CD4-positive, alpha-beta memory T cell (primary cell): ENCODE data around the gene NKPD1. TPM values are rescaled to one million over a fixed set of nuclear protein-coding genes. Genes with fewer than 3 reads are reported as not detected.

Experiments used
- CTCF ChIA-PET: fragments of 350-600 bp; sonication (Branson Sonifier 250); formaldehyde crosslinking; loops from one replicate; lab custom pipeline; 2021; ENCODE audit warnings: inconsistent platforms; ENCODE audit not compliant: partially characterized antibody; lab: Charles Lee
- POLR2A ChIA-PET: fragments of 350-600 bp; sonication (Branson Sonifier 250); formaldehyde crosslinking; loops from one replicate; lab custom pipeline; 2021; ENCODE audit not compliant: partially characterized antibody; lab: Charles Lee
- DNase-seq, 5 donors: peaks; one replicate each; pipeline versions ENCODE4 v3.0.0 to v3.0.0-alpha.2; 2020 to 2022; ENCODE audit warnings: mixed read lengths in 1 of 5
- H3K27ac ChIP-seq: one replicate; pipeline ENCODE4 v1.7.0; 2013; ENCODE audit warnings: low read depth, low read length
- H3K27me3 ChIP-seq: 2 replicates; pipeline ENCODE4 v1.7.0; 2013; ENCODE audit warnings: mild to moderate bottlenecking, low read length, moderate library complexity; ENCODE audit not compliant: insufficient read depth
- H3K36me3 ChIP-seq: 2 replicates; pipeline ENCODE4 v1.7.0; 2013; ENCODE audit warnings: mild to moderate bottlenecking, low read length, moderate library complexity; ENCODE audit not compliant: insufficient read depth
- H3K4me1 ChIP-seq: 2 replicates; pipeline ENCODE4 v1.7.0; 2013; ENCODE audit warnings: mild to moderate bottlenecking, low read length, moderate library complexity; ENCODE audit not compliant: insufficient read depth
- H3K4me3 ChIP-seq, 2 donors: one replicate each; pipeline ENCODE4 v1.7.0; 2013; ENCODE audit warnings: low read length in 2 of 2, mild to moderate bottlenecking in 1 of 2
- H3K9me3 ChIP-seq, 2 donors: one replicate each; pipeline ENCODE4 v1.7.0; 2013; ENCODE audit warnings: low read length in 2 of 2, control low read depth in 1 of 2; ENCODE audit not compliant: control insufficient read depth in 1 of 2
- H3K27ac Mint-ChIP-seq, 7 donors: one replicate each; pipeline ENCODE4 v1.8.0; 2020 to 2021; ENCODE audit warnings: mixed read lengths in 7 of 7, mild to moderate bottlenecking in 6 of 7, inconsistent platforms in 3 of 7, moderate library complexity in 3 of 7
- H3K27me3 Mint-ChIP-seq, 2 donors: one replicate each; pipeline ENCODE4 v1.8.0; 2020 to 2021; ENCODE audit warnings: mixed read lengths in 2 of 2
- H3K36me3 Mint-ChIP-seq, 2 donors: one replicate each; pipeline ENCODE4 v1.8.0; 2020 to 2021; ENCODE audit warnings: mixed read lengths in 2 of 2, inconsistent platforms in 1 of 2, mild to moderate bottlenecking in 1 of 2
- H3K4me1 Mint-ChIP-seq, 4 donors: one replicate each; pipeline ENCODE4 v1.8.0; 2020 to 2021; ENCODE audit warnings: mixed read lengths in 4 of 4, mild to moderate bottlenecking in 1 of 4
- H3K4me3 Mint-ChIP-seq, 8 donors: one replicate each; pipeline ENCODE4 v1.8.0; 2020 to 2021; ENCODE audit warnings: mixed read lengths in 8 of 8, mild to moderate bottlenecking in 7 of 8, moderate library complexity in 6 of 8, inconsistent platforms in 3 of 8
- H3K9me3 Mint-ChIP-seq, 8 donors: one replicate each; pipeline ENCODE4 v1.8.0; 2020 to 2021; ENCODE audit warnings: mixed read lengths in 8 of 8, mild to moderate bottlenecking in 5 of 8, inconsistent platforms in 3 of 8, moderate library complexity in 1 of 8
- intact Hi-C: fragments of 100-400 bp; cut with micrococcal nuclease; formaldehyde crosslinking; loops from one replicate; pipeline ENCODE4 v1.15.1; 2023
- polyA plus RNA-seq, 2 donors: library from polyadenylated mRNA; unstranded; fragments of 300-500 nt; fragmentation: Illumina TruSeq; gene quantifications; one replicate each; pipeline ENCODE4 v1.2.3, GENCODE V29; 2021
- total RNA-seq, 2 experiments: library from RNA; stranded (reverse); gene quantifications; one replicate each; pipeline ENCODE4 v1.2.3, GENCODE V29; 2021

NKPD1 gene
- total and polyA plus RNA-seq, 4 experiments from 2014 or later = 0.61 to 1.2 (median 0.80) TPM; not detected in 1

GRCh38 chr19:45112111-45112827 lies 48.5 kb downstream of the NKPD1 start:
- CTCF ChIA-PET = interaction anchor here (1.3 to 1.6 kb wide), 2 partner anchors 14 to 53 kb away, joined by 4 to 6 read pairs; no protein-coding TSS in a partner anchor
- peaks cover 16% of the 10 kb centered on the region for H3K4me1 ChIP-seq

More at GRCh38 chr19:45112111-45112827, 48.5 kb downstream of the NKPD1 start:
- H3K36me3 Mint-ChIP-seq = no peaks in the 10 kb centered on the region
- intact Hi-C loops = no loop called here
- Histone ChIP-seq H3K27ac (no peak overlapping the region), H3K4me3 (no peak overlapping the region), H3K9me3 (no peaks in the 10 kb centered on the region), H3K27me3 (no peaks in the 10 kb centered on the region), H3K36me3 (no peaks in the 10 kb centered on the region)
- peak in 1 of 5 donors; percentile 15 for DNase-seq
- H3K27me3 Mint-ChIP-seq = no peaks in the 10 kb centered on the region
- peak overlapping the region in 1 of 7 donors; percentile 10 for H3K27ac Mint-ChIP-seq
- peaks cover 0 to 1% (median 0%) of the 10 kb centered on the region in 8 donors for H3K9me3 Mint-ChIP-seq
- H3K4me3 Mint-ChIP-seq = no peak overlapping the region
- peaks cover 16 to 48% (median 24%) of the 10 kb centered on the region in 4 donors for H3K4me1 Mint-ChIP-seq
- POLR2A ChIA-PET = interaction anchor here (1.0 kb wide), 1 partner anchor 9 kb away, joined by 5 read pairs; no protein-coding TSS in a partner anchor

Other genes with a start within 250 kb of the NKPD1 start
- gene APOC1, start 246.4 kb downstream of the NKPD1 start, total RNA-seq = 1 to 10 TPM; 6.4 to 7.0 TPM
- gene APOC1, start 246.4 kb downstream of the NKPD1 start, polyA plus RNA-seq = not detected
- not detected for gene APOC4, start 218.7 kb downstream of the NKPD1 start, total RNA-seq
- gene APOC4, start 218.7 kb downstream of the NKPD1 start, polyA plus RNA-seq = not detected
- under 1 TPM in 1 of 2 experiments, not detected in 1; 0.49 TPM for gene APOC2, start 214.9 kb downstream of the NKPD1 start, total RNA-seq
- gene APOC2, start 214.9 kb downstream of the NKPD1 start, polyA plus RNA-seq = not detected
- gene CLPTM1, start 205.6 kb downstream of the NKPD1 start, total RNA-seq = 10 to 100 TPM; 85.1 to 86.4 TPM
- 10 to 100 TPM; 16.6 to 27.5 TPM for gene CLPTM1, start 205.6 kb downstream of the NKPD1 start, polyA plus RNA-seq
- 10 to 100 TPM; 38.8 to 39.8 TPM for gene RELB, start 159.5 kb downstream of the NKPD1 start, total RNA-seq
- 10 to 100 TPM; 19.7 to 31.2 TPM for gene RELB, start 159.5 kb downstream of the NKPD1 start, polyA plus RNA-seq
- 100 to 1,000 TPM; 156 to 163 TPM for gene CLASRP, start 121.9 kb downstream of the NKPD1 start, total RNA-seq
- 10 to 100 TPM in 1 of 2 donors, 1 to 10 TPM in 1; 3.8 to 12.7 TPM for gene CLASRP, start 121.9 kb downstream of the NKPD1 start, polyA plus RNA-seq
- gene ZNF296, start 84.5 kb downstream of the NKPD1 start, total RNA-seq = 1 to 10 TPM; 1.7 to 1.9 TPM
- 1 to 10 TPM in 1 of 2 donors, under 1 TPM in 1; 0.98 to 3.2 TPM for gene ZNF296, start 84.5 kb downstream of the NKPD1 start, polyA plus RNA-seq
- 10 to 100 TPM; 15.9 to 17.6 TPM for gene GEMIN7, start 81.7 kb downstream of the NKPD1 start, total RNA-seq
- 10 to 100 TPM; 34.9 to 75.3 TPM for gene GEMIN7, start 81.7 kb downstream of the NKPD1 start, polyA plus RNA-seq
- gene PPP1R37, start 67.8 kb downstream of the NKPD1 start, total RNA-seq = 10 to 100 TPM; 25.2 to 26.2 TPM
- 1 to 10 TPM in 1 of 2 donors, under 1 TPM in 1; 0.31 to 1.4 TPM for gene PPP1R37, start 67.8 kb downstream of the NKPD1 start, polyA plus RNA-seq
- 10 to 100 TPM; 49.1 to 51.9 TPM for gene TRAPPC6A, start 17.3 kb upstream of the NKPD1 start, total RNA-seq
- 100 to 1,000 TPM; 160 to 246 TPM for gene TRAPPC6A, start 17.3 kb upstream of the NKPD1 start, polyA plus RNA-seq
- gene BLOC1S3, start 17.8 kb upstream of the NKPD1 start, total RNA-seq = 10 to 100 TPM; 26.5 to 29.9 TPM
- 10 to 100 TPM in 1 of 2 donors, 1 to 10 TPM in 1; 5.3 to 15.4 TPM for gene BLOC1S3, start 17.8 kb upstream of the NKPD1 start, polyA plus RNA-seq
- not detected for gene EXOC3L2, start 84.4 kb upstream of the NKPD1 start, total RNA-seq
- gene EXOC3L2, start 84.4 kb upstream of the NKPD1 start, polyA plus RNA-seq = not detected
- gene MARK4, start 90.3 kb upstream of the NKPD1 start, total RNA-seq = 10 to 100 TPM; 24.3 to 25.2 TPM
- 1 to 10 TPM in 1 of 2 donors, under 1 TPM in 1; 0.11 to 1.7 TPM for gene MARK4, start 90.3 kb upstream of the NKPD1 start, polyA plus RNA-seq
- not detected for gene CKM, start 161.9 kb upstream of the NKPD1 start, total RNA-seq
- gene CKM, start 161.9 kb upstream of the NKPD1 start, polyA plus RNA-seq = not detected
- gene KLC3, start 179.8 kb upstream of the NKPD1 start, total RNA-seq = not detected
- not detected for gene KLC3, start 179.8 kb upstream of the NKPD1 start, polyA plus RNA-seq
- 10 to 100 TPM; 17.9 to 19.3 TPM for gene ERCC2, start 209.6 kb upstream of the NKPD1 start, total RNA-seq
- gene ERCC2, start 209.6 kb upstream of the NKPD1 start, polyA plus RNA-seq = 1 to 10 TPM; 5.1 to 9.2 TPM
- 10 to 100 TPM; 10.3 to 13.0 TPM for gene PPP1R13L, start 244.1 kb upstream of the NKPD1 start, total RNA-seq
- gene PPP1R13L, start 244.1 kb upstream of the NKPD1 start, polyA plus RNA-seq = under 1 TPM; 0.66 to 0.76 TPM
- gene POLR1G, start 245.7 kb upstream of the NKPD1 start, total RNA-seq = 1 to 10 TPM; 2.0 to 2.9 TPM
- gene POLR1G, start 245.7 kb upstream of the NKPD1 start, polyA plus RNA-seq = 1 to 10 TPM; 1.2 to 8.4 TPM